Transverse colon (tissue), 4 donors: ENCODE results near the gene DTNBP1.

ENCODE experiments used
- EP300 ChIP-seq: sonication (generic); formaldehyde crosslinking; IDR thresholded peaks from one replicate; pipeline ENCODE4 v1.6.1; 2017; ENCODE audit warnings: antibody characterized with exemption, low read depth
- POLR2A ChIP-seq: fragments of 450-650 bp; IDR thresholded peaks from one replicate; pipeline ENCODE4 v1.6.1; 2016; ENCODE audit warnings: antibody characterized with exemption, mild to moderate bottlenecking, moderate library complexity
- POLR2AphosphoS5 ChIP-seq, 3 donors: sonication (generic); formaldehyde crosslinking; IDR thresholded peaks; one replicate each; pipeline ENCODE4 v1.6.1; 2016; ENCODE audit warnings: antibody characterized with exemption in 3 of 3
- TF ChIP-seq, protein P1 (sequence below), 5 experiments: fragments of 200-600 bp in 3 of 5; fragments of 450-650 bp in 2 of 5; sonication (generic) in 3 of 5; IDR thresholded peaks; 1 replicate in 2 of 5; 2 replicates in 3 of 5; pipeline ENCODE4 v1.5.1; 2016 to 2017; ENCODE audit warnings: antibody characterized with exemption in 5 of 5, inconsistent platforms in 3 of 5, mild to moderate bottlenecking in 2 of 5, moderate library complexity in 1 of 5

DNA sequence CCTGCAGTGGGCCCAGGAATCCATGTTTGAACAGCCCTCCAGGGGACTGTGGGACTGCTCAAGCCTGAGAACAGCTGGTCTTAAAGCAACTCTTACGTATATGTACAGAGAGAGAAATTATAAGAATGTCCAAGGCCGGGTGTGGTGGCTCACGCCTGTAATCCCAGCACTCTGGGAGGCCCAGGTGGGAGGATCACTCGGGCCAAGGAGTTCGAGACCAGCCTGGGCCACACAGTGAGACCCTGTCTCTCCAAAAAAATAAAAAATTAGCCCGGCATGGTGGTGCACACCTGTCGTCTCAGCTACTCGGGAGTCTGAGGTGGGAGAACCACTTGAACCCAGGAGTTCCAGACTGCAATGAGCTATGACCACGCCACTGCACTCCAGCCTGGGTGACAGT, 134.0 kb downstream of the DTNBP1 start:
- TF ChIP-seq POLR2A = no peak
- TF ChIP-seq EP300 = no peak
- TF ChIP-seq, protein P1, sequence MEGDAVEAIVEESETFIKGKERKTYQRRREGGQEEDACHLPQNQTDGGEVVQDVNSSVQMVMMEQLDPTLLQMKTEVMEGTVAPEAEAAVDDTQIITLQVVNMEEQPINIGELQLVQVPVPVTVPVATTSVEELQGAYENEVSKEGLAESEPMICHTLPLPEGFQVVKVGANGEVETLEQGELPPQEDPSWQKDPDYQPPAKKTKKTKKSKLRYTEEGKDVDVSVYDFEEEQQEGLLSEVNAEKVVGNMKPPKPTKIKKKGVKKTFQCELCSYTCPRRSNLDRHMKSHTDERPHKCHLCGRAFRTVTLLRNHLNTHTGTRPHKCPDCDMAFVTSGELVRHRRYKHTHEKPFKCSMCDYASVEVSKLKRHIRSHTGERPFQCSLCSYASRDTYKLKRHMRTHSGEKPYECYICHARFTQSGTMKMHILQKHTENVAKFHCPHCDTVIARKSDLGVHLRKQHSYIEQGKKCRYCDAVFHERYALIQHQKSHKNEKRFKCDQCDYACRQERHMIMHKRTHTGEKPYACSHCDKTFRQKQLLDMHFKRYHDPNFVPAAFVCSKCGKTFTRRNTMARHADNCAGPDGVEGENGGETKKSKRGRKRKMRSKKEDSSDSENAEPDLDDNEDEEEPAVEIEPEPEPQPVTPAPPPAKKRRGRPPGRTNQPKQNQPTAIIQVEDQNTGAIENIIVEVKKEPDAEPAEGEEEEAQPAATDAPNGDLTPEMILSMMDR (IDR thresholded peaks at IDR 0.05) = no peak
- no peak for TF ChIP-seq POLR2AphosphoS5 (IDR thresholded peaks at IDR 0.05)
